ENCODE data around the gene TNFRSF4. TPM values are rescaled to one million over a fixed set of nuclear protein-coding genes. Genes with fewer than 3 reads are reported as not detected.

TNFRSF4 gene
- total and polyA plus RNA-seq, 9 of the 15 experiments (the other 6 are each of a cell fraction or from before 2014, with no cell fraction given): 0.07 to 0.44 (median 0.19) TPM; not detected in 5

GRCh38 chr1:1232208-1232795 is 18.3 kb upstream of the TNFRSF4 start, which contains the start of gene B3GALT6 (continued):
- TF ChIP-seq ZNF274 (IDR thresholded peaks at IDR 0.05; ENCODE audit: borderline replicate concordance, low read depth, low read length) (no peak), POLR3A (IDR thresholded peaks at IDR 0.05; ENCODE audit: borderline replicate concordance, extremely low read depth, insufficient read depth, insufficient read length) (no peak), YBX1 (IDR thresholded peaks at IDR 0.05) (no peak), DLX4 (CRISPR knock-in tag; IDR thresholded peaks at IDR 0.05) (no peak), TAL1 (IDR thresholded peaks at IDR 0.05) (no peak), ZNF263 (CRISPR knock-in tag; IDR thresholded peaks at IDR 0.05; ENCODE audit: borderline replicate concordance) (no peak), PTRF (tag; IDR thresholded peaks at IDR 0.05) (no peak), TBP (optimal IDR thresholded peaks at IDR 0.05; ENCODE audit: low read depth, low read length) (no peak), ZNF75A (CRISPR knock-in tag; IDR thresholded peaks at IDR 0.05) (no peak), RAD51 (IDR thresholded peaks at IDR 0.05; ENCODE audit: borderline replicate concordance, low read depth) (no peak), ZBTB11 (CRISPR knock-in tag; IDR thresholded peaks at IDR 0.05) (peak in 1 of 3 experiments; percentile 0; a peak in 1 of 6 replicates), CSDE1 (IDR thresholded peaks at IDR 0.05) (no peak), CREBBP (IDR thresholded peaks at IDR 0.05; ENCODE audit: low read depth, low read length) (no peak), BCOR (IDR thresholded peaks at IDR 0.05) (no peak), SPI1 (IDR thresholded peaks at IDR 0.05; ENCODE audit: borderline replicate concordance, low read depth, low read length) (no peak), ELK3 (CRISPR knock-in tag; IDR thresholded peaks at IDR 0.05) (no peak), ZKSCAN8 (CRISPR knock-in tag; IDR thresholded peaks at IDR 0.05) (no peak), ZFPM2 (CRISPR knock-in tag; IDR thresholded peaks at IDR 0.05) (peak; percentile 78; the same call in 1 of the 2 replicates), HDGF (IDR thresholded peaks at IDR 0.05) (no peak), THAP12 (CRISPR knock-in tag; IDR thresholded peaks at IDR 0.05) (no peak), NCOA4 (IDR thresholded peaks at IDR 0.05; ENCODE audit: partially characterized antibody) (no peak), HNRNPL (IDR thresholded peaks at IDR 0.05; ENCODE audit: low read depth, low read length) (no peak)

Data from K562 (cell line).